OCI-LY7 (cell line): Measurements from ENCODE around the gene LRRC1. TPM values are rescaled to one million over a fixed set of nuclear protein-coding genes. Genes with fewer than 3 reads are reported as not detected.

Source experiments
- BruUV-seq: library from RNA; stranded (reverse); fragments of 400-500 nt; replicated peaks from 2 replicates; lab custom pipeline; 2021; lab: Mats Ljungman, UMichigan
- CTCF ChIA-PET: fragments of 300-600 bp; sonication (Branson Sonifier 250); formaldehyde crosslinking; loops from one replicate; lab custom pipeline; 2022; ENCODE audit warnings: antibody characterized with exemption; ENCODE audit not compliant: unreplicated experiment; lab: Charles Lee
- POLR2A ChIA-PET: fragments of 300-600 bp; sonication (Branson Sonifier 250); formaldehyde crosslinking; loops from one replicate; lab custom pipeline; 2022; ENCODE audit warnings: antibody characterized with exemption; lab: Charles Lee
- DNase-seq: peaks from one replicate; pipeline ENCODE4 v3.0.0-alpha.2; 2015; ENCODE audit warnings: low spot score
- H2AFZ ChIP-seq: fragments of 200-600 bp; sonication (generic), shearing (Covaris generic); 2 replicates; pipeline ENCODE4 v1.6.1; 2014; ENCODE audit warnings: mild to moderate bottlenecking, antibody characterized with exemption, low read length, moderate library complexity
- H3K27ac ChIP-seq: fragments of 200-600 bp; sonication (generic); 2 replicates; pipeline ENCODE4 v1.5.1; 2014; ENCODE audit warnings: mixed run types, low read depth, mild to moderate bottlenecking, moderate library complexity, low read length, inconsistent platforms; ENCODE audit not compliant: poor library complexity, severe bottlenecking
- H3K36me3 ChIP-seq: fragments of 200-600 bp; sonication (generic); 2 replicates; pipeline ENCODE4 v1.6.1; 2014; ENCODE audit warnings: mild to moderate bottlenecking, antibody characterized with exemption, low read length, moderate library complexity, mixed read lengths; ENCODE audit not compliant: insufficient read depth
- H3K4me1 ChIP-seq: fragments of 200-600 bp; sonication (generic); 2 replicates; pipeline ENCODE4 v1.5.1; 2014; ENCODE audit warnings: mild to moderate bottlenecking, low read length; ENCODE audit not compliant: insufficient read depth, poor library complexity, severe bottlenecking
- H3K4me2 ChIP-seq: fragments of 200-600 bp; sonication (generic); 2 replicates; pipeline ENCODE4 v1.6.1; 2014; ENCODE audit warnings: mild to moderate bottlenecking, low read length
- H3K4me3 ChIP-seq: fragments of 200-600 bp; sonication (generic); 2 replicates; pipeline ENCODE4 v1.5.1; 2014; ENCODE audit warnings: mild to moderate bottlenecking, low read depth, low read length; ENCODE audit not compliant: poor library complexity, severe bottlenecking
- H3K79me2 ChIP-seq: fragments of 200-600 bp; sonication (generic); 2 replicates; pipeline ENCODE4 v1.6.1; 2016; ENCODE audit warnings: low read depth, mild to moderate bottlenecking, low read length, moderate library complexity, mixed read lengths; ENCODE audit not compliant: insufficient read depth
- H3K9me2 ChIP-seq: fragments of 200-600 bp; sonication (generic); 2 replicates; pipeline ENCODE4 v1.6.1; 2016; ENCODE audit warnings: mild to moderate bottlenecking, low read length, mixed read lengths; ENCODE audit not compliant: insufficient read depth
- H3K9me3 ChIP-seq: fragments of 200-600 bp; sonication (generic); 2 replicates; pipeline ENCODE4 v1.6.1; 2014; ENCODE audit warnings: mild to moderate bottlenecking, mixed run types, low read length, mixed read lengths
- H4K20me1 ChIP-seq: fragments of 200-600 bp; sonication (generic); 2 replicates; pipeline ENCODE4 v1.6.1; 2014; ENCODE audit warnings: mild to moderate bottlenecking, antibody characterized with exemption, low read length, moderate library complexity, mixed read lengths; ENCODE audit not compliant: insufficient read depth
- EZH2phosphoT487 ChIP-seq: fragments of 200-600 bp; sonication (generic); IDR thresholded peaks from 2 replicates; pipeline ENCODE4 v1.6.1; 2018; ENCODE audit warnings: low read depth, borderline replicate concordance, mild to moderate bottlenecking, mixed run types, antibody characterized with exemption, low read length, moderate library complexity, mixed read lengths
- intact Hi-C: fragments of 100-400 bp; cut with micrococcal nuclease; formaldehyde crosslinking; loops from one replicate; pipeline ENCODE4 v1.10.0; 2022; ENCODE audit not compliant: unreplicated experiment
- total RNA-seq, 2 experiments: library from RNA; depleted of rRNA in 1 of 2; stranded (reverse); fragments of >200 nt in 1 of 2; shearing (Covaris generic) in 1 of 2; gene quantifications; 2 replicates each; pipeline ENCODE4 v1.2.3, GENCODE V29; 2014 to 2022
- TF ChIP-seq, protein P1 (sequence below): fragments of 200-600 bp; sonication (generic); conservative IDR thresholded peaks from 2 replicates; pipeline ENCODE4 v1.5.1; 2014; ENCODE audit warnings: mild to moderate bottlenecking, antibody characterized with exemption, low read length, moderate library complexity, mixed read lengths

LRRC1 gene
- total RNA-seq, 2 experiments from 2014 or later = 8.2 to 8.4 TPM

DNA sequence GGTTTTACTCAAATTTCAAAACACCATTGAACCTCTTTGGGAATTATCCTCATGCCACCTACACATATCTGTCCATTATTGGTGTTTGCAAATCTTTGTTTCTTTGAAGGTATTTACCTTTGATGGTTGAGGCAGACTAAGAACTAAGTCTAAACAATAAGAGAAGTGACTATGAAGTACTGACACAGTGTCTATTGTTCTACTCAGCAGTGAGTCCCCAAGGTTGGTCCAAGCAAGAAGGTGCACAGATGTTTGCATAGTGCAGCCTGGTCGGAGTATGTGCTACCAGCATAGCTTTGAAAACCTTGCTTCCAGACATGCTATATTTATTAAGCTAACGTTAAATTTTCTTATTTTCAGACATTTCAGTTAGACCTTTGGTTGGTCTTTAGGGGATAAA lies 19.5 kb downstream of the LRRC1 start:
- H3K36me3 ChIP-seq = no peaks in the 10 kb centered on the region
- intact Hi-C loops = no loop called here
- no peaks in the 10 kb centered on the region for H3K4me1 ChIP-seq
- TF ChIP-seq EZH2phosphoT487 = no peak
- TF ChIP-seq, protein P1, sequence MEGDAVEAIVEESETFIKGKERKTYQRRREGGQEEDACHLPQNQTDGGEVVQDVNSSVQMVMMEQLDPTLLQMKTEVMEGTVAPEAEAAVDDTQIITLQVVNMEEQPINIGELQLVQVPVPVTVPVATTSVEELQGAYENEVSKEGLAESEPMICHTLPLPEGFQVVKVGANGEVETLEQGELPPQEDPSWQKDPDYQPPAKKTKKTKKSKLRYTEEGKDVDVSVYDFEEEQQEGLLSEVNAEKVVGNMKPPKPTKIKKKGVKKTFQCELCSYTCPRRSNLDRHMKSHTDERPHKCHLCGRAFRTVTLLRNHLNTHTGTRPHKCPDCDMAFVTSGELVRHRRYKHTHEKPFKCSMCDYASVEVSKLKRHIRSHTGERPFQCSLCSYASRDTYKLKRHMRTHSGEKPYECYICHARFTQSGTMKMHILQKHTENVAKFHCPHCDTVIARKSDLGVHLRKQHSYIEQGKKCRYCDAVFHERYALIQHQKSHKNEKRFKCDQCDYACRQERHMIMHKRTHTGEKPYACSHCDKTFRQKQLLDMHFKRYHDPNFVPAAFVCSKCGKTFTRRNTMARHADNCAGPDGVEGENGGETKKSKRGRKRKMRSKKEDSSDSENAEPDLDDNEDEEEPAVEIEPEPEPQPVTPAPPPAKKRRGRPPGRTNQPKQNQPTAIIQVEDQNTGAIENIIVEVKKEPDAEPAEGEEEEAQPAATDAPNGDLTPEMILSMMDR = no peak
- CTCF ChIA-PET = no interaction called here
- H3K9me2 ChIP-seq = no peaks in the 10 kb centered on the region
- H3K79me2 ChIP-seq = no peaks in the 10 kb centered on the region
- H4K20me1 ChIP-seq = 0 out of 2 replicates have a peak, but pooled peaks cover 6% of the 10 kb centered on the region
- H3K4me2 ChIP-seq = no peak overlapping the region
- DNase-seq = no peak
- no peaks in the 10 kb centered on the region for H3K9me3 ChIP-seq
- no peak overlapping the region for H3K4me3 ChIP-seq
- no peak overlapping the region for H3K27ac ChIP-seq
- no TSS peak for BruUV-seq
- H2AFZ ChIP-seq = no peak overlapping the region
- POLR2A ChIA-PET = interaction anchor here (0.6 to 1.0 kb wide), 4 partner anchors 18 to 142 kb away, joined by 3 to 5 read pairs (median 3); partner anchors contain the start of gene LRRC1

DNA sequence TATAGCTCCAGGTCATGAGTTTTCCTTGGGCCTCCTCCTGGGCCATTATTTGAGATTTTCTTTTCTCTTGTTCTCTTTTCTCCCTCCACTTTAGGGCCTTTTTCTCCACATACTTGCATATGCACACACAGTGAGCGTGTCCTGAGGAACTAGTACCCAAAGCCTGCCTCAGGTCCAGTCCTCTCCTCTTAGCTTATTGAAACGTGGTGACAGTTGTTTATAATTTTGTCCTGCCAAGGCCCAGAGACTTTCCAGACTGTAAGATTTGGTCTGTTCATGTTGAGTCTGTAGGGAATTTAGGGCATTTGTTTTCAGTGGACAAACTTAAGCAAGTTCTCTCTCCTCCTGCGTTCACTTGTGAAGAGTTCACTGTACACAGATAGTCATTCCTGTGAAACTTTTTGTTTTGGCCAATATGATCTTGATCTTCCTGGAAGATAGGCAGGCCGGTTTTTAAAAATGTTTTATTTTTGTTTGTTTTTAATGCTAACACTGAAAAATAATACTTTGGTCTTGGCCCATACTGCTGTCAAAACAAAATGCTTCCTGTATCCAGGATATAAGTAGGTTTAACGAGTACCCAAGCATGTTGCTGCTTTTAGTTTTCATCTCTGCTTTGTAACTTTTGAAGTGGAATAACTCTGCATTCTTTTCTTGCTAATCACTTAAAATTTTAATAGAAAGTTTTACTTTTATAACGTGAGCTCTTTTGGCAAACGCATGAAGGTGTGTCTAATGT lies 20.7 kb downstream of the LRRC1 start:
- intact Hi-C loops = no loop called here
- H2AFZ ChIP-seq = no peak overlapping the region
- peaks cover 6% of the 10 kb centered on the region; the same call in 1 of the 2 replicates for H4K20me1 ChIP-seq
- H3K9me2 ChIP-seq = no peaks in the 10 kb centered on the region
- H3K36me3 ChIP-seq = no peaks in the 10 kb centered on the region
- no peaks in the 10 kb centered on the region for H3K9me3 ChIP-seq
- TF ChIP-seq, protein P1 = no peak
- TF ChIP-seq EZH2phosphoT487 = no peak
- H3K27ac ChIP-seq = no peak overlapping the region
- ChIA-PET POLR2A (interaction anchor here (1.0 to 1.8 kb wide), 4 partner anchors 19 to 22 kb away, joined by 3 to 7 read pairs (median 3); partner anchors contain the start of gene LRRC1), CTCF (no interaction called here)
- H3K4me2 ChIP-seq = no peak overlapping the region
- BruUV-seq = no TSS peak
- H3K4me3 ChIP-seq = no peak overlapping the region
- no peaks in the 10 kb centered on the region for H3K4me1 ChIP-seq
- no peak for DNase-seq
- H3K79me2 ChIP-seq = no peaks in the 10 kb centered on the region
